ENCODE measurements around the gene PTX3.

Gene PTX3

GRCh38 chr3:157427901-157428300 lies 8.7 kb upstream of the PTX3 start:
- no peak for FAIRE-seq

- FAIRE-seq: no peak
Measured at GRCh38 chr3:157428853-157429252, 7.8 kb upstream of the PTX3 start.

DNA sequence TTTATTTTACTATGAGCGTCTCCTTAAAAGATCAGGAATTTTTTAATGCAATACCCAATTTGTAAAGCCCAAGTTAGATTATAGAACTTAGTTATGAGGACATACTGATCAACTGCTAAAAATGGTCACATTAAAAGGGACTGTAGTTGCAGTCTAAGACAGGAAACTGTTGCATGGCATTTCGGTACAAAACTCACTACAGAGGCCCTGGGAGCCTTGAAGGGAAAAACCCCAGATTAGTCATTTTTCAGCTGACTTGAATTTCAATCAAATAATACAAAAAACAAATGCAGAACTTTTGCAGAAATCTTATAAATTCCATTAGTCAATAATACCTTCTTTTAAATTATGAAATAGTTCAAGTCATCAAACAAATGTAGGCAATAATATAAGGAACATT lies 6.9 kb upstream of the PTX3 start:
- FAIRE-seq: no peak

GRCh38 chr3:157438194-157438730 lies 1.6 kb downstream of the PTX3 start:
- no peak for FAIRE-seq

DNA sequence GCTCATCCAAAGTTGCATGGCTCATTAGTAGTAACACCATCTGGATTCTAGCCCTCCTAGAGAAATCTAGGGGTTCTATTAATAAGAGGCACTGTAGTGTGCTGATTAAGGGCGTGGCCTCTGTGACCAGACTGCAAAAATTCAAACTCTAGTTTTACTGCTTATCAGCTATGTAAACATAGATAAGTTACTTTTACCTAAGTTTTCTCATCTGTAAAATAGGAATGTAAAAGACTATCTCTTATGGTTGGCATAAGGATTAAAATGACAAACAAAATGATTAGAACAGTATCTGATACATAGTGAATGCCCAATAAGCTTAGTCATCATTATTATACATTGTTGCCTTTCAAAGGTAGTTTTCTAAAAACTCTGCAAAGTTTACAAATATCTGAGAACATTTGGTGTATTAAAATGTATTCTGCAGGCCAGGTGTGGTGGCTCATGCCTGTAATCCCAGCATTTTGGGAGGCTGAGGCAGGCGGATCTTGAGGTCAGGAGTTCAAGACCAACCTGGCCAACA lies 4.5 kb downstream of the PTX3 start:
- no peak for FAIRE-seq

GRCh38 chr3:157442729-157443128 lies 6.1 kb downstream of the PTX3 start:
- no peak for FAIRE-seq

- no peak for FAIRE-seq
Measured at GRCh38 chr3:157443905-157444796, 7.5 kb downstream of the PTX3 start.

GRCh38 chr3:157444797-157445184 lies 8.1 kb downstream of the PTX3 start:
- no peak for FAIRE-seq

DNA sequence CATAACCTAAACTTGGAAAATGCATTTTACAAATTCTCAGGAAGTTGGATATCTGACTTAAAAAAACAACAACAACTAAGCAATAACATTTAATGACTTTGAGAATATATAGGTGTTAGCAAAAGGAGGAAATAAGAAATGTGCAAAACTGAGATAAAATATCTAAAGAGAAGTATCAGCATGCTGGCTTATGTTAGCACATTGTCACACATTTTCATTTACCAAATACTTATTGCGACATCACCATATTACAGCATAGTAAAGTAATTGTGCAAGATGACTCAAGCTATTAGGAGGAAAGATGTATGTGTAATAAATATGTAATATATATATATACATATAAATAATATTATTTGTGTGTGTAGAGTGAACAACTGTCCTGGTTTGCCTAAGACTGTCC lies 9.2 kb downstream of the PTX3 start:
- FAIRE-seq: no peak

GRCh38 chr3:157447026-157447694 lies 10.5 kb downstream of the PTX3 start:
- peak; percentile 71 for FAIRE-seq

DNA sequence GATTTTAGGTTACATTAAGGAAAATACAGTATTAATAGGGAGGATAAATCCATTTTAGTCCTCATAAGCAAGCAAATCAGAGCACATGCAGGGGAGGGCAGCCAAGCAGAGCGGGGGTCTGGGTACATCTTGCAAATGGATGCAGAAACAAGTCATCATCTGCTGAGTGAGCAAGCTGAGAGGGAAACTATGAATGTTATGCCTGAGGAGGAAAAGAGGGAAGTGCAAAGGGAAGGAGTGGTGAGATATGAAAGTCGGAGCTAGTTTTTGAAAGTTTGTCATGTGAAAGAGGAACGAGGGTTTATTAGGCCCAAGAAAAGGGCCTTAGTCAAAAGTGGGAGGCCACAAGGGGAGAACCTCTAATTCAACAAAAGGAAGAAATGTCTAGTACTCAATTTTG lies 15.4 kb downstream of the PTX3 start:
- FAIRE-seq: no peak

- no peak for FAIRE-seq
Measured at GRCh38 chr3:157453824-157454223, 17.2 kb downstream of the PTX3 start.

GRCh38 chr3:157459706-157460105 lies 23.1 kb downstream of the PTX3 start:
- FAIRE-seq: no peak

GRCh38 chr3:157460253-157460652 lies 23.6 kb downstream of the PTX3 start:
- no peak for FAIRE-seq

- FAIRE-seq: no peak
Measured at GRCh38 chr3:157463816-157464215, 27.2 kb downstream of the PTX3 start.

DNA sequence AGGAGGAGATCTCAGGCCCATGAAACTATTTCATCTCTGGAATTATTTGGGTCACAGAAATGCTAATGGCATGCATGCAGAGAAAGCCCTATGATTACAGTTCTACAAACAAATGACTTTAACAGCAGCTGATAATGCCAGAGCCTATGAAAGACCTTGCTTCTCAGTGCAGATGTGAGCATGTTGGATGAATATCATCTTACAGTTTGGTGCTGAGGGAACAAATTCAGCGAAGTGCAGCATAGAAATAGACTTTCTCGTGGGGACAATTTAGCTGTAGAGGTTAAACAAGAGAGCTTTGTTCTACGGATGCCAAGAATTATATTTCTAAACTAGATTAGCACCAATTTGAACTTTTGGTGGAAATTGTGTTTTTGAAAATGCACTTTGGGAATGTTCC lies 27.7 kb downstream of the PTX3 start:
- no peak for FAIRE-seq

DNA sequence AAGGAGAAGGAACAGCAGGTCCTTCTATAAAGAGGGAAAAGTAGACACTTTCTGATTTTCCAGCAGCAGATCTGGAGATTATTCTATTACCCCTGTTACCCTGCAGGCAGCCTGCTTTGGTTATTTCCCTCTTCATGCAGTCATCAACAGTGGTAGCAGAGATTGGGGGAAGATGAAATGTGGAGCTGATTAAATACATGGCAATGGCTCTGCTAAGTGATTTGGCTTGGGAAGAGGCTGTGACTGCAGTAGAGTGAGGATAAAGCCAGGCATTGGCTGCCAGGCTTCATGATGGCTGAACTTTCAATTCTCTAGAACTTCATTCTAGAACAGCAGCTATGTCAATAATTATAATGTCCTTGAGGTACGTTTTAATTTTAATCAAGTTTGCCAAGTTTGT lies 29.1 kb downstream of the PTX3 start:
- no peak for FAIRE-seq

- FAIRE-seq: no peak
Measured at GRCh38 chr3:157467200-157467599, 30.6 kb downstream of the PTX3 start.

DNA sequence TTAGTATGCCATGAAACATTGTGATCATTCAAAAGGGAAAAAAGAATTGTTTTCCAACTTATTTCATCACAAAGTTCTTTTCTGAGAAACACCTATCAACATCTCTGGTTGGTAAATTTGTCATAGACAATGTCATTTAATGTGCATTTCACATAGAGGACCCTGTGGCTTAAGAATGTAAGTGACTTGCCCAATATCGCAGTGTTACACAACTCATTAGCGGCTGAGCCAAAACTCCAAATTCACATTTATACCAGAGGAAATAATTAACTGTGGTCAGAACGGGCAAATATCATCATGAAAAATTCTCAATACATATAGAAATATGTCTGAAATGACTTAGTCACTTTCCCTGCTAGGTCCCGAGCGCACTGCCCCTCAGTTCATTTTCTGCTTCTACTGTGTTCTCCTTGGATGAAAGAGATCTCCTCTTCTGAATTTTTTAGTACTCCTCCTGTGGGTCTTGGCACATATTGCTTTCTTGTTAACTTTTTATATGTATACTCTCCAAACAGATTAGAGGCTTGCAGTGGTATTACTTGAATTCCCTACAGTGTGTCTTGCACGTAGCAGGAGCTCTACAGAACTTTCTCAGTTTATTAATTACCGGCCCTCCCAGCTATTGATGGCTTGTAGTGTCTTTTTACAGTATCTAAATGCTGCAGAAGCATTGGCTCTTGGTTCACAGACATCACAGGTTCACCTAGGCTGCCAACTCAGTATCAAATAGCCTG lies 33.1 kb downstream of the PTX3 start:
- FAIRE-seq: no peak

- no peak for FAIRE-seq
Measured at GRCh38 chr3:157471064-157471463, 34.4 kb downstream of the PTX3 start.

- no peak for FAIRE-seq
Measured at GRCh38 chr3:157472648-157473047, 36.0 kb downstream of the PTX3 start.

DNA sequence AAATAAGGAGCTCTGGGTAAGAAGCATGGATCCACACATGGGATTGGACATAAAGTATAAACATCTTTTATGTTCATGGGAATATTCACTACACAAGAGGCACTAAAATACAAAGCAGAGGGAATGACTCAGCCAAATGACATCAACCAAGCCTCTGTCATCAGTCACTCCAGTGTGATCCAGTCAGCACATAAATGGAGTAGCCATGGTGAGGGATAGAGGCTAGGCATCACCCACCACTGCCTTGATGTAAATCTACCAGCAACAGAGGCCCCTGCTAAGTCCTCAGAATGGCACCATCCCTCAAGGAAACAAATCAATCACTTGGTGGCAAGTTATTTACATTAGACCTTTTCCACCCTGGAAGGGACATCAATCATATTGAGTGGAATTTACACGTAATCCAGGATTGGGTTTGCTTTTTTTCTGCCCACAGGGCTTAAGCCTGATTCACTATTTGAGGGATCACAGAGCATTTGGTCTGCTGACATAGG lies 39.3 kb downstream of the PTX3 start:
- FAIRE-seq: no peak

DNA sequence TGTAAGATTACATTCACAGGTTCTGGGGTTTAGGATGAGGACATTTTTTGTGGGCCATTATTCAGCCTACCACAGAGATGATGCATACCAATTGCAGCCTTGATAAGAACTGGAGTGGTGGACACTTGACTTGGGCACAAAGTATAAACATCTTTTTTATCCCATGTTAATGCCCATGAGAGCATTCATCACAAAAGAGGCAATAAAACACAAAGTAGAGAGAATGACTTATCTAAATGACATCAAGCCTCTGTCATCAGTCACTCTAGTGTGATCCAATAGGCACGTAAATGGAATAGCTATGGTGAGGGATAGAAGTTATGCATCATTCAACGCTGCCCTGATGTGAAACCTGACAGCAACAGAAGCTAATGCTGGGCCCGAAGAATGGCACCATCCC lies 40.8 kb downstream of the PTX3 start:
- no peak for FAIRE-seq

Data from islet of Langerhans (tissue), 1 donor.